SK-N-SH (cell line): Measurements from ENCODE around the gene PAM. TPM values are rescaled to one million over a fixed set of nuclear protein-coding genes. Genes with fewer than 3 reads are reported as not detected.

ENCODE experiments used
- CTCF ChIA-PET: fragments of 300-600, 350-600 bp; formaldehyde crosslinking; extraction: SDS; loops from one replicate; lab custom pipeline; 2021; lab: Yijun Ruan, JAX
- POLR2A ChIA-PET: fragments of 350-600 bp; sonication (Branson Sonifier 250); formaldehyde crosslinking; extraction: SDS; loops from one replicate; lab custom pipeline; 2020; ENCODE audit warnings: antibody characterized with exemption, inconsistent platforms; lab: Yijun Ruan, JAX
- DNase-seq: peaks from one replicate; pipeline ENCODE4 v3.0.0; 2012
- H2AFZ ChIP-seq: fragments of 200-600 bp; sonication (generic); 2 replicates; pipeline ENCODE4 v1.8.1; 2016; ENCODE audit warnings: antibody characterized with exemption, mild to moderate bottlenecking, low read depth
- H3F3A ChIP-seq: fragments of 200-600 bp; sonication (generic); replicated peaks from 2 replicates; pipeline ENCODE3; 2016; ENCODE audit warnings: antibody characterized with exemption, mild to moderate bottlenecking; ENCODE audit not compliant: insufficient read depth
- H3K27ac ChIP-seq, 2 experiments: fragments of 200-500 bp in 1 of 2; fragments of 200-600 bp in 1 of 2; sonication (Bioruptor generic) in 1 of 2; sonication (generic), shearing (Covaris generic) in 1 of 2; 2 replicates each; pipeline versions ENCODE4 v1.5.1 to v1.6.1; 2014 to 2016; ENCODE audit warnings: low read depth in 2 of 2, inconsistent platforms in 1 of 2, low read length in 1 of 2, mild to moderate bottlenecking in 1 of 2, mixed read lengths in 1 of 2
- H3K27me3 ChIP-seq: fragments of 200-600 bp; sonication (generic), shearing (Covaris generic); 2 replicates; pipeline ENCODE4 v1.6.1; 2016; ENCODE audit warnings: mixed run types; ENCODE audit not compliant: insufficient read depth
- H3K36me3 ChIP-seq, 2 experiments: fragments of 200-500 bp in 1 of 2; fragments of 200-600 bp in 1 of 2; sonication (Bioruptor generic) in 1 of 2; sonication (generic) in 1 of 2; replicated peaks in 1 of 2; 2 replicates each; pipeline versions ENCODE3 to v1.5.1; 2014 to 2016; ENCODE audit warnings: low read length in 1 of 2, mild to moderate bottlenecking in 1 of 2; ENCODE audit not compliant: insufficient read depth in 2 of 2, control insufficient read depth in 1 of 2
- H3K4me1 ChIP-seq, 2 experiments: fragments of 200-500 bp in 1 of 2; fragments of 200-600 bp in 1 of 2; sonication (Bioruptor generic) in 1 of 2; sonication (generic), shearing (Covaris generic) in 1 of 2; 2 replicates each; pipeline versions ENCODE4 v1.5.1 to v1.6.1; 2014 to 2016; ENCODE audit warnings: low read depth in 1 of 2, low read length in 1 of 2, mixed run types in 1 of 2; ENCODE audit not compliant: insufficient read depth in 2 of 2, control insufficient read depth in 1 of 2
- H3K4me2 ChIP-seq: fragments of 200-600 bp; sonication (generic), shearing (Covaris generic); 2 replicates; pipeline ENCODE4 v1.6.1; 2017; ENCODE audit warnings: mixed run types
- H3K4me3 ChIP-seq, 2 experiments: fragments of 200-500 bp in 1 of 2; fragments of 200-600 bp in 1 of 2; sonication (Bioruptor generic) in 1 of 2; sonication (generic), shearing (Covaris generic) in 1 of 2; 2 replicates each; pipeline versions ENCODE4 v1.5.1 to v1.8.1; 2014 to 2016; ENCODE audit warnings: low read depth in 2 of 2, inconsistent platforms in 1 of 2, low read length in 1 of 2, mild to moderate bottlenecking in 1 of 2, mixed read lengths in 1 of 2, moderate library complexity in 1 of 2
- H3K79me2 ChIP-seq: fragments of 200-600 bp; sonication (generic); 2 replicates; pipeline ENCODE4 v1.8.1; 2017; ENCODE audit warnings: mild to moderate bottlenecking; ENCODE audit not compliant: insufficient read depth
- H3K9ac ChIP-seq: fragments of 200-600 bp; sonication (generic); 2 replicates; pipeline ENCODE4 v1.6.1; 2017; ENCODE audit warnings: mixed run types
- H3K9me2 ChIP-seq: fragments of 200-600 bp; sonication (generic); 2 replicates; pipeline ENCODE4 v1.6.1; 2017; ENCODE audit warnings: mixed run types
- H3K9me3 ChIP-seq: fragments of 200-600 bp; sonication (generic); 2 replicates; pipeline ENCODE4 v1.6.1; 2017; ENCODE audit warnings: mixed run types, mild to moderate bottlenecking, moderate library complexity
- H4K20me1 ChIP-seq: fragments of 200-600 bp; sonication (generic); 2 replicates; pipeline ENCODE4 v1.6.1; 2017; ENCODE audit warnings: mild to moderate bottlenecking, mixed run types; ENCODE audit not compliant: insufficient read depth
- CHD2 ChIP-seq: fragments of 150-350 bp; IDR thresholded peaks from 2 replicates; pipeline ENCODE4 v1.6.1; 2018; ENCODE audit warnings: low read length; ENCODE audit not compliant: partially characterized antibody
- ELF1 ChIP-seq: IDR thresholded peaks from 2 replicates; pipeline ENCODE4 v1.4.0; 2012
- EZH2phosphoT487 ChIP-seq: fragments of 200-600 bp; sonication (generic); IDR thresholded peaks from 2 replicates; pipeline ENCODE4 v1.6.1; 2017; ENCODE audit warnings: low read depth, mixed run types, mild to moderate bottlenecking, antibody characterized with exemption, moderate library complexity, borderline replicate concordance
- FOXJ3 ChIP-seq: sonication (generic); formaldehyde crosslinking; IDR thresholded peaks from 2 replicates; pipeline ENCODE4 v1.5.1; 2020; ENCODE audit warnings: mild to moderate bottlenecking, missing genetic modification reagents
- GABPA ChIP-seq: IDR thresholded peaks from 2 replicates; pipeline ENCODE4 v1.4.0; 2012; ENCODE audit warnings: low read depth, mild to moderate bottlenecking
- GATA2 ChIP-seq: sonication (generic); formaldehyde crosslinking; IDR thresholded peaks from 2 replicates; pipeline ENCODE4 v1.5.0; 2020; ENCODE audit warnings: mild to moderate bottlenecking, missing genetic modification reagents
- MXI1 ChIP-seq: IDR thresholded peaks from 2 replicates; pipeline ENCODE4 v1.6.1; 2012; ENCODE audit warnings: mild to moderate bottlenecking, low read depth, low read length, improper control_type of control experiment
- NFIC ChIP-seq: IDR thresholded peaks from 2 replicates; pipeline ENCODE4 v1.4.0; 2012; ENCODE audit warnings: borderline replicate concordance
- NRF1 ChIP-seq: IDR thresholded peaks from 2 replicates; pipeline ENCODE4 v1.6.1; 2012; ENCODE audit warnings: low read depth, mild to moderate bottlenecking, low read length
- POLR2AphosphoS5 ChIP-seq: IDR thresholded peaks from 2 replicates; pipeline ENCODE4 v1.6.1; 2012; ENCODE audit warnings: low read depth, low read length
- RXRA ChIP-seq: IDR thresholded peaks from 2 replicates; pipeline ENCODE4 v1.4.0; 2012; ENCODE audit warnings: low read depth, mild to moderate bottlenecking, borderline replicate concordance
- TAF1 ChIP-seq: IDR thresholded peaks from 2 replicates; pipeline ENCODE4 v1.6.1; 2012; ENCODE audit warnings: low read depth, mild to moderate bottlenecking, low read length, moderate library complexity, borderline replicate concordance
- TCF12 ChIP-seq: IDR thresholded peaks from 2 replicates; pipeline ENCODE4 v1.4.0; 2012
- TEAD4 ChIP-seq: IDR thresholded peaks from 2 replicates; pipeline ENCODE4 v1.4.0; 2012; ENCODE audit warnings: mild to moderate bottlenecking, borderline replicate concordance; ENCODE audit not compliant: insufficient read depth
- WGBS: methylation state at CpG from one replicate; pipeline ENCODE4 v1.1.6; 2017; ENCODE audit warnings: low lambda C conversion rate; 5-methylcytosine and 5-hydroxymethylcytosine counted together
- polyA plus RNA-seq, 3 experiments: library from polyadenylated mRNA; depleted of rRNA; stranded (reverse); fragments of >200 nt; gene quantifications; 2 replicates each; pipeline ENCODE4 v1.2.3, GENCODE V29; 2012
- TF ChIP-seq, protein P1 (sequence below): IDR thresholded peaks from 2 replicates; pipeline ENCODE4; 2012
- TF ChIP-seq, protein P2 (sequence below): IDR thresholded peaks from 2 replicates; pipeline ENCODE4 v1.4.0; 2012; ENCODE audit warnings: low read depth
- TF ChIP-seq, protein P3 (sequence below): fragments of 150-350 bp; IDR thresholded peaks from 2 replicates; pipeline ENCODE4 v1.6.1; 2017; ENCODE audit warnings: antibody characterized with exemption, low read length, low read depth, borderline replicate concordance
- TF ChIP-seq, protein P4 (sequence below): fragments of 200-600 bp; sonication (generic); IDR thresholded peaks from 2 replicates; pipeline ENCODE4 v1.6.1; 2017; ENCODE audit warnings: antibody characterized with exemption, mild to moderate bottlenecking, moderate library complexity
- TF ChIP-seq, protein P5 (sequence below): IDR thresholded peaks from 2 replicates; pipeline ENCODE4 v1.4.0; 2012; ENCODE audit warnings: low read depth, borderline replicate concordance

PAM gene
- polyA plus RNA-seq, 1 of the 3 experiments (the other 2 are of a cell fraction), result 507 TPM

DNA sequence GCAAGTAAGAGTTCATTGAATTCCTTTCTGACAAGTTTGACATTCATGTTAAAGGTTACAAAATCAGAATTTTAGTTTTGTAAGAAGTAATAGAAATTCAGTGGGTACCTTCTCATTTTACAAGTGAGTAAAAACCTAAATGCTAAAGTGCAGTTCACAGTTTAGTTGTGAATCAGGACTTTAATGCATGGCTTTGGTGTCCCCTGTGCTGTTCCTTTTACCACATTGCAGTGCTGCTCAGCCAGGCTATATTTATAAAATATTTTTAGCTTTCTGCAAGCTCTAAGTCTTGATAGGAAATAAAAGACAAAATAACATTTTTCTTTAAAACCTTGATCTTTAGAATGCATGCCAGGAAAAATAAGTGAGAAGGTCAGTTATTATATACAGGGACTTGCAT lies 26.3 kb downstream of the PAM start (continued):
- TF ChIP-seq, protein P1, sequence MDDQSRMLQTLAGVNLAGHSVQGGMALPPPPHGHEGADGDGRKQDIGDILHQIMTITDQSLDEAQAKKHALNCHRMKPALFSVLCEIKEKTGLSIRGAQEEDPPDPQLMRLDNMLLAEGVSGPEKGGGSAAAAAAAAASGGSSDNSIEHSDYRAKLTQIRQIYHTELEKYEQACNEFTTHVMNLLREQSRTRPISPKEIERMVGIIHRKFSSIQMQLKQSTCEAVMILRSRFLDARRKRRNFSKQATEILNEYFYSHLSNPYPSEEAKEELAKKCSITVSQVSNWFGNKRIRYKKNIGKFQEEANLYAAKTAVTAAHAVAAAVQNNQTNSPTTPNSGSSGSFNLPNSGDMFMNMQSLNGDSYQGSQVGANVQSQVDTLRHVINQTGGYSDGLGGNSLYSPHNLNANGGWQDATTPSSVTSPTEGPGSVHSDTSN, result no peak
- TF ChIP-seq, protein P2, sequence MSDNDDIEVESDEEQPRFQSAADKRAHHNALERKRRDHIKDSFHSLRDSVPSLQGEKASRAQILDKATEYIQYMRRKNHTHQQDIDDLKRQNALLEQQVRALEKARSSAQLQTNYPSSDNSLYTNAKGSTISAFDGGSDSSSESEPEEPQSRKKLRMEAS, result no peak
- TF ChIP-seq NRF1 (no peak), GATA2 (CRISPR knock-in tag) (no peak), POLR2AphosphoS5 (no peak), GABPA (no peak), NFIC (no peak)
- TF ChIP-seq, protein P3, sequence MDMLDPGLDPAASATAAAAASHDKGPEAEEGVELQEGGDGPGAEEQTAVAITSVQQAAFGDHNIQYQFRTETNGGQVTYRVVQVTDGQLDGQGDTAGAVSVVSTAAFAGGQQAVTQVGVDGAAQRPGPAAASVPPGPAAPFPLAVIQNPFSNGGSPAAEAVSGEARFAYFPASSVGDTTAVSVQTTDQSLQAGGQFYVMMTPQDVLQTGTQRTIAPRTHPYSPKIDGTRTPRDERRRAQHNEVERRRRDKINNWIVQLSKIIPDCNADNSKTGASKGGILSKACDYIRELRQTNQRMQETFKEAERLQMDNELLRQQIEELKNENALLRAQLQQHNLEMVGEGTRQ, result no peak

DNA sequence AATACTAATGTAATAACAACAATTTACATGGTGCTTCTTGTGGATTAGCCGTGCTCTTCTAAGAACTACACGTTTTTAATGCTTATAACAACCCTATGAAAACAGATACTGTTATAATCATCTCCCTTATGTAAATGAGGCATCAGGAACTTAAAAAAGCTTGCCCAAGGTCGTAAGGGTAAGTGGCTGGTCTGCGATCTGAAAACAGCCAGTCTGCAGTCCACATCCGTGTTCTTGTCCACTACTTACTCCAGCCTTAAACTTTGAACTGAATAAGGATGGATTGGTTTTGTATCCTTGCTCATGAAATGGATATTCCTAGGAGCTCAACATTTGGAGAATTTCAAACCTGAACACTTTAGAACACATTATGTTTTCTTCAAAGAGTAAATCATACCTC lies 26.7 kb downstream of the PAM start:
- CTCF ChIA-PET, result interaction anchor here (0.7 to 2.7 kb wide), 7 partner anchors 9 to 356 kb away, joined by 3 to 23 read pairs (median 6); partner anchors contain the start of gene PAM
- TF ChIP-seq EZH2phosphoT487 (no peak), CHD2 (no peak)
- H3K9me3 ChIP-seq, result no peaks in the 10 kb centered on the region
- WGBS, result 91% methylated on average over 5 of the region's 5 CpGs
- no peak for DNase-seq
- H3K27ac ChIP-seq, result no peak overlapping the region; a peak in 1 of 4 replicates
- no peak overlapping the region for H3K4me2 ChIP-seq
- H3K79me2 ChIP-seq, result peaks cover 67% of the 10 kb centered on the region
- no peaks in the 10 kb centered on the region for H3K27me3 ChIP-seq
- POLR2A ChIA-PET, result no interaction called here
- peaks cover 0 to 12% of the 10 kb centered on the region in 2 experiments for H3K36me3 ChIP-seq
- H3K9ac ChIP-seq, result no peak overlapping the region
- H3K4me1 ChIP-seq, result peaks cover 5 to 28% of the 10 kb centered on the region in 2 experiments
- no peaks in the 10 kb centered on the region for H3K9me2 ChIP-seq
- H4K20me1 ChIP-seq, result no peaks in the 10 kb centered on the region
- H3F3A ChIP-seq, result peaks cover 20% of the 10 kb centered on the region
- H2AFZ ChIP-seq, result no peak overlapping the region
- no peak overlapping the region for H3K4me3 ChIP-seq

DNA sequence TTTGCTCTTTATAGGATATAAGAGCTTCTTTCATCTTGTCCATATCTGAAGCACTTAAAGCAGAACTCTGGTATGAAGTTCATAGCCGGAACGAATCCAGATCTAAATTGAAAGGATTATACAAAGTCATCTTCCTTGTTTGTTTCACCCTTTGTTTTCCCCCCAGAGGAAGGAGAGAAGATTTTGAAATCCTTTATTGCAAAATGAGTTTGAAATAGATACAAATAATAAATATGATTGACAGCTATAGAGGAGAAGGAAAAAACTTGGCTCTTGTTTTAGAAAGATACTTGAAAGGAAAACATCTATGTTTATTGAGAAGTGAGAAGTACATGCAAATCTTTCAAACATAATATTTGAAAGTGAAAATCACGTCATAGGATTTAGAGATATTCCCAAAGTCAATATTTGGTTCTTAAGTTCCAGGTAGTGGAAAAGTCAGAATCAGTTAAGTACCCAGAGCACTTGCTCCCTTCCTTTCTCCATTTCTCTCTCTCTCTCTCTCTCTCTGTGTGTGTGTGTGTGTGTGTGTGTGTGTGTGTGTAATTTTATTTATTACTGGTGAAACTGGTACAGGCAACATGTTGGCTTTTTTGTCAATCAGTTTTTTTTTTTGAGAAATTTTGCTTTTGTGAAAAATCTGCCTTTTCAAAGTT lies 27.2 kb downstream of the PAM start:
- CTCF ChIA-PET, result interaction anchor here (0.7 to 2.7 kb wide), 5 partner anchors 9 to 101 kb away, joined by 3 to 23 read pairs (median 13); partner anchors contain the start of gene PAM
- no peak overlapping the region for H3K9ac ChIP-seq
- H4K20me1 ChIP-seq, result no peaks in the 10 kb centered on the region
- peaks cover 20% of the 10 kb centered on the region for H3F3A ChIP-seq
- H2AFZ ChIP-seq, result no peak overlapping the region
- 83% methylated on average over 3 of the region's 3 CpGs for WGBS
- H3K9me2 ChIP-seq, result no peaks in the 10 kb centered on the region
- no peaks in the 10 kb centered on the region for H3K27me3 ChIP-seq
- peaks cover 66% of the 10 kb centered on the region for H3K79me2 ChIP-seq
- H3K9me3 ChIP-seq, result no peaks in the 10 kb centered on the region
- POLR2A ChIA-PET, result no interaction called here
- no peak overlapping the region for H3K4me2 ChIP-seq
- no peak overlapping the region for H3K4me3 ChIP-seq
- peaks cover 0 to 12% of the 10 kb centered on the region in 2 experiments for H3K36me3 ChIP-seq
- DNase-seq, result no peak
- peaks cover 5 to 28% of the 10 kb centered on the region in 2 experiments for H3K4me1 ChIP-seq
- H3K27ac ChIP-seq, result no peak overlapping the region
- TF ChIP-seq TAF1 (no peak), ELF1 (no peak), EZH2phosphoT487 (no peak), MXI1 (no peak), FOXJ3 (CRISPR knock-in tag) (no peak), RXRA (no peak), TCF12 (no peak), TEAD4 (no peak)
- TF ChIP-seq, protein P4, sequence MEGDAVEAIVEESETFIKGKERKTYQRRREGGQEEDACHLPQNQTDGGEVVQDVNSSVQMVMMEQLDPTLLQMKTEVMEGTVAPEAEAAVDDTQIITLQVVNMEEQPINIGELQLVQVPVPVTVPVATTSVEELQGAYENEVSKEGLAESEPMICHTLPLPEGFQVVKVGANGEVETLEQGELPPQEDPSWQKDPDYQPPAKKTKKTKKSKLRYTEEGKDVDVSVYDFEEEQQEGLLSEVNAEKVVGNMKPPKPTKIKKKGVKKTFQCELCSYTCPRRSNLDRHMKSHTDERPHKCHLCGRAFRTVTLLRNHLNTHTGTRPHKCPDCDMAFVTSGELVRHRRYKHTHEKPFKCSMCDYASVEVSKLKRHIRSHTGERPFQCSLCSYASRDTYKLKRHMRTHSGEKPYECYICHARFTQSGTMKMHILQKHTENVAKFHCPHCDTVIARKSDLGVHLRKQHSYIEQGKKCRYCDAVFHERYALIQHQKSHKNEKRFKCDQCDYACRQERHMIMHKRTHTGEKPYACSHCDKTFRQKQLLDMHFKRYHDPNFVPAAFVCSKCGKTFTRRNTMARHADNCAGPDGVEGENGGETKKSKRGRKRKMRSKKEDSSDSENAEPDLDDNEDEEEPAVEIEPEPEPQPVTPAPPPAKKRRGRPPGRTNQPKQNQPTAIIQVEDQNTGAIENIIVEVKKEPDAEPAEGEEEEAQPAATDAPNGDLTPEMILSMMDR, result no peak
- TF ChIP-seq, protein P5, sequence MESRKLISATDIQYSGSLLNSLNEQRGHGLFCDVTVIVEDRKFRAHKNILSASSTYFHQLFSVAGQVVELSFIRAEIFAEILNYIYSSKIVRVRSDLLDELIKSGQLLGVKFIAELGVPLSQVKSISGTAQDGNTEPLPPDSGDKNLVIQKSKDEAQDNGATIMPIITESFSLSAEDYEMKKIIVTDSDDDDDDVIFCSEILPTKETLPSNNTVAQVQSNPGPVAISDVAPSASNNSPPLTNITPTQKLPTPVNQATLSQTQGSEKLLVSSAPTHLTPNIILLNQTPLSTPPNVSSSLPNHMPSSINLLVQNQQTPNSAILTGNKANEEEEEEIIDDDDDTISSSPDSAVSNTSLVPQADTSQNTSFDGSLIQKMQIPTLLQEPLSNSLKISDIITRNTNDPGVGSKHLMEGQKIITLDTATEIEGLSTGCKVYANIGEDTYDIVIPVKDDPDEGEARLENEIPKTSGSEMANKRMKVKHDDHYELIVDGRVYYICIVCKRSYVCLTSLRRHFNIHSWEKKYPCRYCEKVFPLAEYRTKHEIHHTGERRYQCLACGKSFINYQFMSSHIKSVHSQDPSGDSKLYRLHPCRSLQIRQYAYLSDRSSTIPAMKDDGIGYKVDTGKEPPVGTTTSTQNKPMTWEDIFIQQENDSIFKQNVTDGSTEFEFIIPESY, result no peak
- TF ChIP-seq, protein P2, result no peak
